H9 (cell line): ENCODE data around the gene THSD4. TPM values are rescaled to one million over a fixed set of nuclear protein-coding genes. Genes with fewer than 3 reads are reported as not detected.

ENCODE experiments used
- DNase-seq: peaks from one replicate; pipeline ENCODE4 v3.0.0-alpha.2; 2017
- H2AFZ ChIP-seq: one replicate; pipeline ENCODE4 v1.6.1; 2013; ENCODE audit warnings: mild to moderate bottlenecking, low read length, control low read depth, moderate library complexity
- H2AK5ac ChIP-seq: 2 replicates; pipeline ENCODE4 v1.6.1; 2013; ENCODE audit warnings: low read length, control low read depth, mixed read lengths; ENCODE audit not compliant: insufficient read length
- H2BK120ac ChIP-seq: one replicate; pipeline ENCODE4 v1.6.1; 2013; ENCODE audit warnings: low read depth, mild to moderate bottlenecking, low read length, control low read depth, inconsistent platforms; ENCODE audit not compliant: poor library complexity, severe bottlenecking
- H2BK12ac ChIP-seq: 2 replicates; pipeline ENCODE4 v1.6.1; 2013; ENCODE audit warnings: low read length, control low read depth, mixed read lengths, low read depth; ENCODE audit not compliant: insufficient read length
- H2BK15ac ChIP-seq: 2 replicates; pipeline ENCODE4 v1.6.1; 2013; ENCODE audit warnings: low read depth, low read length, control low read depth
- H2BK20ac ChIP-seq: one replicate; pipeline ENCODE4 v1.6.1; 2013; ENCODE audit warnings: low read depth, mild to moderate bottlenecking, low read length, control low read depth, inconsistent platforms; ENCODE audit not compliant: poor library complexity, severe bottlenecking
- H2BK5ac ChIP-seq: 2 replicates; pipeline ENCODE4 v1.6.1; 2013; ENCODE audit warnings: low read length, control low read depth, mixed read lengths; ENCODE audit not compliant: insufficient read length
- H3K14ac ChIP-seq: 2 replicates; pipeline ENCODE4 v1.6.1; 2013; ENCODE audit warnings: low read length, control low read depth; ENCODE audit not compliant: insufficient read depth
- H3K18ac ChIP-seq: 2 replicates; pipeline ENCODE4 v1.6.1; 2013; ENCODE audit warnings: low read depth, mild to moderate bottlenecking, mixed read lengths, low read length, control low read depth; ENCODE audit not compliant: insufficient read length
- H3K23ac ChIP-seq: 2 replicates; pipeline ENCODE4 v1.6.1; 2013; ENCODE audit warnings: low read length, control low read depth, mixed read lengths, low read depth; ENCODE audit not compliant: insufficient read length
- H3K23me2 ChIP-seq: 2 replicates; pipeline ENCODE4 v1.6.1; 2013; ENCODE audit warnings: low read depth, mild to moderate bottlenecking, mixed read lengths, low read length, control low read depth; ENCODE audit not compliant: insufficient read length, poor library complexity, severe bottlenecking
- H3K27ac ChIP-seq: 2 replicates; pipeline ENCODE4 v1.5.1; 2013; ENCODE audit warnings: low read length, control low read depth, mixed read lengths, low read depth; ENCODE audit not compliant: insufficient read length
- H3K27me3 ChIP-seq: 2 replicates; pipeline ENCODE4 v1.6.1; 2013; ENCODE audit warnings: low read length, control low read depth, inconsistent platforms; ENCODE audit not compliant: insufficient read depth
- H3K4ac ChIP-seq: 2 replicates; pipeline ENCODE4 v1.6.1; 2013; ENCODE audit warnings: low read depth, mild to moderate bottlenecking, control low read depth, inconsistent platforms, low read length, moderate library complexity
- H3K4me1 ChIP-seq: 2 replicates; pipeline ENCODE4 v1.6.1; 2013; ENCODE audit warnings: low read length, control low read depth, inconsistent platforms; ENCODE audit not compliant: insufficient read depth
- H3K4me2 ChIP-seq: 2 replicates; pipeline ENCODE4 v1.6.1; 2013; ENCODE audit warnings: low read length, control low read depth, mixed read lengths; ENCODE audit not compliant: insufficient read length, insufficient read depth
- H3K56ac ChIP-seq: 2 replicates; pipeline ENCODE4 v1.6.1; 2013; ENCODE audit warnings: low read depth, mild to moderate bottlenecking, mixed read lengths, low read length, control low read depth; ENCODE audit not compliant: insufficient read length
- H3K79me1 ChIP-seq: 2 replicates; pipeline ENCODE4 v1.6.1; 2013; ENCODE audit warnings: low read depth, mild to moderate bottlenecking, moderate library complexity, low read length, control low read depth, inconsistent platforms; ENCODE audit not compliant: insufficient read depth, poor library complexity, severe bottlenecking
- H3K79me2 ChIP-seq: 2 replicates; pipeline ENCODE4 v1.6.1; 2013; ENCODE audit warnings: low read length, control low read depth, inconsistent platforms; ENCODE audit not compliant: insufficient read depth
- H3K9ac ChIP-seq: 2 replicates; pipeline ENCODE4 v1.6.1; 2013; ENCODE audit warnings: low read length, control low read depth, mixed read lengths; ENCODE audit not compliant: insufficient read length; ENCODE audit errors: extremely low read depth
- H3K9me3 ChIP-seq: one replicate; pipeline ENCODE4 v1.6.1; 2013; ENCODE audit warnings: low read depth, low read length, inconsistent platforms; ENCODE audit not compliant: control insufficient read depth
- H3T11ph ChIP-seq: one replicate; pipeline ENCODE4 v1.6.1; 2013; ENCODE audit warnings: mild to moderate bottlenecking, low read length, control low read depth, inconsistent platforms
- H4K20me1 ChIP-seq: one replicate; pipeline ENCODE4 v1.6.1; 2013; ENCODE audit not compliant: control insufficient read depth, insufficient read length, insufficient read depth
- H4K5ac ChIP-seq: 2 replicates; pipeline ENCODE4 v1.6.1; 2013; ENCODE audit warnings: low read depth, mild to moderate bottlenecking, mixed read lengths, low read length, control low read depth; ENCODE audit not compliant: insufficient read length
- H4K8ac ChIP-seq: replicated peaks from 2 replicates; pipeline ENCODE4 v1.6.1; 2013; ENCODE audit warnings: low read length, control low read depth, mixed read lengths, low read depth; ENCODE audit not compliant: insufficient read length
- H4K91ac ChIP-seq: 2 replicates; pipeline ENCODE4 v1.6.1; 2013; ENCODE audit warnings: low read depth, mild to moderate bottlenecking, moderate library complexity, mixed read lengths, low read length, control low read depth; ENCODE audit not compliant: insufficient read length
- H3K27ac Mint-ChIP-seq, 3 experiments: 2 replicates in 2 of 3; 3 replicates in 1 of 3; pipeline ENCODE4 v1.8.0; 2020 to 2021; ENCODE audit warnings: mixed read lengths in 3 of 3, mild to moderate bottlenecking in 1 of 3, moderate library complexity in 1 of 3
- H3K27me3 Mint-ChIP-seq: 2 replicates; pipeline ENCODE4 v1.8.0; 2021; ENCODE audit warnings: low read depth, mild to moderate bottlenecking, moderate library complexity, mixed read lengths
- H3K36me3 Mint-ChIP-seq, 3 experiments: 2 replicates in 2 of 3; 3 replicates in 1 of 3; pipeline ENCODE4 v1.8.0; 2020 to 2021; ENCODE audit warnings: low read depth in 3 of 3, mixed read lengths in 3 of 3; ENCODE audit not compliant: insufficient read depth in 1 of 3
- H3K4me1 Mint-ChIP-seq, 2 experiments: 2 replicates each; pipeline ENCODE4 v1.8.0; 2020; ENCODE audit warnings: mixed read lengths in 2 of 2
- H3K4me3 Mint-ChIP-seq, 2 experiments: 2 replicates in 1 of 2; 3 replicates in 1 of 2; pipeline ENCODE4 v1.8.0; 2020 to 2021; ENCODE audit warnings: mild to moderate bottlenecking in 2 of 2, mixed read lengths in 2 of 2, moderate library complexity in 1 of 2
- H3K9me3 Mint-ChIP-seq, 2 experiments: 2 replicates in 1 of 2; 3 replicates in 1 of 2; pipeline ENCODE4 v1.8.0; 2020; ENCODE audit warnings: mild to moderate bottlenecking in 2 of 2, mixed read lengths in 2 of 2, moderate library complexity in 1 of 2
- CTCF ChIP-seq: fragments of 200-600 bp; sonication (generic); conservative IDR thresholded peaks from 3 replicates; pipeline ENCODE4 v1.8.0; 2021; ENCODE audit warnings: antibody characterized with exemption, mild to moderate bottlenecking
- WGBS: extraction: QIAGEN DNeasy Blood & Tissue Kit; methylation state at CpG from one replicate; pipeline ENCODE4 v1.1.7; 2013; ENCODE audit warnings: missing lambda C conversion rate, low lambda C conversion rate, mixed read lengths; ENCODE audit not compliant: insufficient read length; ENCODE audit errors: extremely low coverage; 5-methylcytosine and 5-hydroxymethylcytosine counted together
- total RNA-seq: library from RNA; stranded (reverse); gene quantifications from 2 replicates; pipeline ENCODE4 v1.2.1, GENCODE V29; 2021

The THSD4 gene
- total RNA-seq, 1 experiment from 2014 or later, result 5.5 TPM

- no peak overlapping the region for H4K5ac ChIP-seq
- H2BK5ac ChIP-seq, result no peak overlapping the region
- no peaks in the 10 kb centered on the region for H3K23me2 ChIP-seq
- H3K14ac ChIP-seq, result no peak overlapping the region
- WGBS, result no CpG with 5 or more reads among the region's 5 CpGs
- no peak overlapping the region for H2BK12ac ChIP-seq
- DNase-seq, result no peak
- no peak overlapping the region for H3K4me3 Mint-ChIP-seq
- no peak overlapping the region for H3K9ac ChIP-seq
- H3K9me3 ChIP-seq, result no peaks in the 10 kb centered on the region
- no peak overlapping the region for H3K27ac ChIP-seq
- H3K4me1 ChIP-seq, result no peaks in the 10 kb centered on the region
- no peak overlapping the region for H3K56ac ChIP-seq
- H3T11ph ChIP-seq, result no peak overlapping the region
- no peaks in the 10 kb centered on the region for H4K20me1 ChIP-seq
- no peak for TF ChIP-seq CTCF
- no peaks in the 10 kb centered on the region for H3K9me3 Mint-ChIP-seq
- no peak overlapping the region for H2BK120ac ChIP-seq
- H2BK20ac ChIP-seq, result no peak overlapping the region
- H2AK5ac ChIP-seq, result no peak overlapping the region
- no peaks in the 10 kb centered on the region for H3K27me3 Mint-ChIP-seq
- H3K36me3 Mint-ChIP-seq, result no peaks in the 10 kb centered on the region
- no peak overlapping the region for H3K18ac ChIP-seq
- H4K91ac ChIP-seq, result no peak overlapping the region
- H2BK15ac ChIP-seq, result no peak overlapping the region
- H3K4me2 ChIP-seq, result no peak overlapping the region
- no peak overlapping the region for H2AFZ ChIP-seq
- H3K4me1 Mint-ChIP-seq, result peaks cover 10 to 22% of the 10 kb centered on the region in 2 experiments
- H3K23ac ChIP-seq, result no peak overlapping the region
- no peak overlapping the region for H3K27ac Mint-ChIP-seq
- H3K79me2 ChIP-seq, result no peaks in the 10 kb centered on the region
- H3K27me3 ChIP-seq, result no peaks in the 10 kb centered on the region
- H3K4ac ChIP-seq, result no peak overlapping the region
- H3K79me1 ChIP-seq, result no peaks in the 10 kb centered on the region
- H4K8ac ChIP-seq, result no peak overlapping the region
Observed at GRCh38 chr15:71455878-71456277, 340.6 kb downstream of the THSD4 start.
